GM19043 (cell line): Measurements from ENCODE around the gene LSG1.
"Not testable (repeated sequence)": the region's sequence is repeated elsewhere in the genome, so short reads cannot be mapped to it uniquely, and the experiment has no call there.

Experiments used
- ATAC-seq: cut with Tn5 transposase; IDR thresholded peaks from one replicate; pipeline ENCODE4 v1.9.1; 2021; ENCODE audit warnings: low read depth; ENCODE audit not compliant: unreplicated experiment

LSG1 gene

DNA sequence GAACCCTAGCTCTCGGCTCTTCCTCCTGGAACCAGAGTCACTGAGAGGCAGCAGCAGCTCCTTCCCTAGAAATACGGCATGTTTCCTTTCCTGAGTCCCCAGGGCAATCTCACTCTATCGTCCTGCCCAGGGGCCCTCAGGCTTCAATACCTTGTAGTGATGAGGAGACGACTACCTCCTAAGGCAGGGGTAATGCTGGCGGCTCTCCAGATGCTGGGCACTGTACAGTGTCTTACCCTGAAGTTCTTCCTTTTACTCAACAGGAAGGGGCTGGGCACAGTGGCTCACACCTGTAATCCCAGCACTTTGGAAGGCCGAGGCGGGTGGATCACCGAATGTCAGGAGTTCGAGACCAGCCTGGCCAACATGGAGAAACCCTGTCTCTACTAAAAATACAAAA, 52.2 kb downstream of the LSG1 start:
- ATAC-seq: no peak

DNA sequence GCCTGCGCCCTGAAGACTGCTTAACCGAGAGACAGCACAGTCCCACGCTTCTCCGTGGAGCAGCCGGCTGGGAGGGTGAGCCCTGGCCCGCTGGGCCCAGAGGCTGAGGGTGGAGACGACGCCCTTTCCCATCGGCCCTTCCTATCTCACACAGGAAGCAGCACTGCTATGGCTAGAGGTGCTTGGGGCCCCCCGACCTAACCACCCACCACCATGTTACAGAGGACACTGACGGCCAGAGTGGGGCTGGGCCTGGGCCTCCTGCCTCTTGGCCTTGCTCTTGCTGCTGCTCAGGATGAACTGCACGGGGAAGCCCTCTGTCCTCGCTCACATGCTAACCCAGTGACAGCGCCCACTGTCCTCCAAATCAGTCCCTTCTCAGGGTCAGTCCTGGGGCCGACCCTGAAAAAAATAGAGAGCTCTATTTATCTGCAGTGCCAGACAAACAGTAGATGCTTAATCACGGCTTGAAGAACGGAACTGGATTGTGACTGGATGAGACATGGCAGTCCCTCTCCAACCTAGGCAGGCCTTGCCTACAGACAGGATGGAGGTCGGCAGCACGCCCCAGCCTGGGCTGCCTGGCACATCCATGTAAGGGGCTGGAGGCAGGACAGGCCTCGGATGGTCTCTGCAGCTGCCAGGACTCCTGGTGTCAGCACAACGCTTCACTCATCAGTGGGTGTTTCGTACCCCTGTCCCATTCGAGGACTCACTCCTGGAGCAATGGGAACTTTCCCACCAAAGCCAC, 53.0 kb downstream of the LSG1 start:
- no peak for ATAC-seq

DNA sequence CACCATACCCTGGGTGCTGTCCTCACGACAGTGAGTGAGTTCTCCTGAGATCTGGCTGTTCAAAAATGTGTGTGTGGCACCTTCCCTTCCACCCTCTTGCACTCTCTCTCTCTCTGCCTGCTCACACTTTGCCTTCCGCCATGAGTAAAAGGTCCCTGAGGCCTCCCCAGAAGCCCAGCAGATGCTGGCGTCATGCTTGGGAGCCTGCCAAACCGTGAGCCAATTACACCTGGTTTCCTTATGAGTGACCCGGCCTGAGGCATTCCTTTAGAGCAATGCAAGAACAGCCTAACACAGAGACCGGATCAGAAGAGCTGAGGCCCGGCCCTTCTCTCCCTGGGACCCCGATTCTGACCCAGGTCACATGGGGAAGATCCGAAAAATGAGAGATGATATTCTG, 54.2 kb downstream of the LSG1 start:
- ATAC-seq: no peak

DNA sequence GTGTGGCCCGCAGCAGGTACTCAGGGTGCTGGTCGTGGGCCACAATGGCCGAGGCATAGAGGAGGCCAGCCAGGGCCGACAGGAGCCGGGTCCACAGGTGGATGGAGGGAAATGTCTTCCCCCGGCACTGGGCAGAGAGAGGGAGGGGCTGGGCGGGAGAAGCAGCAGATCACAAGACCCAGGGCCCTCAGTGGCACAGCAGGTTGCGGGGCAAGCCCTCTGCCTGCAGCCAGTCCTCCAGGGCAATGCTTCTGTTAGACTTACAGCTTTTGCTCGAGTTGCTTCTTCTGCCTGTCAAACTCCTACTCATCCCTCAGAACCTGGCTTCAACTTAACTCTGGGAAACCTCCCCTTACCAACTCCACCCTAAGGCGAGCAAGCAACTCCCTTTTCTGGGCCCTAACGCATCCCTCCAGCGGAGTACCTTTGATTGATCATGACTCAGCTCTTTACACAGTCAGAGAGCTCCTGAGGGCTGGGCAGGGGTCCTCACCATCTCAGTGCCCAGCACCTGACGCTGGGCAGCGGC, 54.8 kb downstream of the LSG1 start:
- no peak for ATAC-seq

DNA sequence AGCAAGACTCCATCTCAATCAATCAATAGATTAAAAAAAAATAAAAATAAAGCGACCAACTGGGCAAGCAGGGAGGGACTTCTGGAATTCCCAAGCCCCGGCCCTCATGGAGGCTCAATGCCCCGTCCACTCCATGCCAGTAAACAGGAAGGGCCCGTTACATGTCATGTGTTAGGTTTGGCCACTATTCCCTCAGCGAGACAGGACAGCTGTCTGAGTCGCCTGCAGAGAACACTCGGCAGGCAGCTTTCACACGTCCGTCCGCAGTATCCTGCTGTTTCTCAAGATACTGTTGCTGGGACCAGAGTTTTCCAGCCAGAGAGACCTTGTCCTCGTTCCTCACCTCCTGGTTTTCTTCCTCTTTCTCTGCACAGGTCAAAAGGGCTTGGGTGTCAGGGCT, 56.8 kb downstream of the LSG1 start:
- no peak for ATAC-seq

DNA sequence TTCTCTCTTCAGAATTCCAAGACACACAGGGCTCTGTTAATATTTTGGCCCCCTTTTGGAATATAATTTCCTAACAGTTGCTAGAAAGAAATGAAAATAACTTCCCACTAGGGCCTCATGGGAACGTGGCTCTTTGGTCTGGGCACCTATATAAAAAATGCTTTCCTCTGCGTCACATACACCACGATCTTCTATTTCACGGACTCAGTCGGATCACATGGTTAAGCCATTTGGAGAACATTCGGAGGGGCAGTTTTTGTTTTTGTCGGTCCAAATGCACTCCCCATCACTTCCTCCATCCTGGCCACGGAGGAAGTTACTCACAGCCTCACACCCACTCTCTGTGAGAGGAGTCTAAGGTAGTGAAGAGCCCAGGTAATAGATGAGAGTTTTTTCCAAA, 59.8 kb downstream of the LSG1 start:
- ATAC-seq: no peak

DNA sequence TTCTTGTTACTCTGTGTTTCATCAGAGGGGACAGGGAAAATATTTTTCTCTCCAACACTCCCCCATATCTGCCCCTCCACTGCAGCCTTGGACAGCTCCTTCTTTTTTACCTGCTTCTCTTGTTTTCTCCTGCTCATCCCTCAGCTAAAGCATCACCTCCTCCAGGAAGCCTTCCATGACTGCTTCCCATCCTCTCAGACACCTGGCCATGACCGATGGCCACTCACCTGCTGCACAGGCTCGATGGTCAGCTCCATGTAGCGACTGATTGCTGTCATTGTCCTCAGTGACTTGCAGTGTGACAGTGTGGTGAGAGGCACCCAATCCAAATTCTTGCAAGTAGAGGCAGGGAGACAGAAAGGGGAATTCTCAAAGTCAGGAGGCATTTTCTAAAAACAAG, 61.3 kb downstream of the LSG1 start:
- no peak for ATAC-seq

DNA sequence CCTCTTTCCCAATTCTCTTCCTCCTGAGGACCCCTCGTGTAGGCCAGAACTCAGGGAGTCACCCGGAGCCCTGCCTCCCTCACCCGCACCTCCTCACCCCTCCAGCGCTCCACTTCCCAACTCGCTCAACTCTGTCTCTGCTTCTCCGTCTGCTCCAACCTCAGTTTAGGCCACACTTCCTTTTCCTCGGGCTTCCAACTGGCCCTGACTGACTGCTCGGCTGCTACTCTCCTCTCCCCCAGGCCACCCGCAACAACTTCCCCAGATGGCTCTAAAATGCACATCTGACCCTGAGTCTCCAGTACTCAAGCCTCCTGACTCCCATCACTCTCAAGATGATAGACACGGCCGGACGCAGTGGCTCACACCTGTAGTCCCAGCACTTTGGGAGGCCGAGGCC, 62.4 kb downstream of the LSG1 start:
- ATAC-seq: no peak

DNA sequence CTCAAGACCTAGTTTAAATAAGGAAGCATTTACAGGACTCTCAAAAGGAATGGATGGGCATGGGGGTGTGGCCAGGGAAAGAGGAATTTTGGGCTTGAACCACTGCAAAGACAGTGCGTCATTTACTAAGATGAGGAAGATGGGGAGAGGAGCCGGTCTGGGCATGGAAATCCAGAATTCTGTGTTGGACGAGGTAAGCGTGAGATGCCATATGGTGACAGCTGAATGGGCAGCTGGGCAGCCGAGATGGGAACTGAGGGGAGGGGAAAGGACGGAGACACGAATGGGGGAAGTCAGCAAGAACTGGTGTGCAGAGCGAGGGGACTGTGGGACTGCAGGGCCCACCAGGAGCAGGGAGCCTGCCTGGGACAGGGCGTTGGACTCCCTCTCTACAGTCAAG, 63.0 kb downstream of the LSG1 start:
- ATAC-seq: no peak

DNA sequence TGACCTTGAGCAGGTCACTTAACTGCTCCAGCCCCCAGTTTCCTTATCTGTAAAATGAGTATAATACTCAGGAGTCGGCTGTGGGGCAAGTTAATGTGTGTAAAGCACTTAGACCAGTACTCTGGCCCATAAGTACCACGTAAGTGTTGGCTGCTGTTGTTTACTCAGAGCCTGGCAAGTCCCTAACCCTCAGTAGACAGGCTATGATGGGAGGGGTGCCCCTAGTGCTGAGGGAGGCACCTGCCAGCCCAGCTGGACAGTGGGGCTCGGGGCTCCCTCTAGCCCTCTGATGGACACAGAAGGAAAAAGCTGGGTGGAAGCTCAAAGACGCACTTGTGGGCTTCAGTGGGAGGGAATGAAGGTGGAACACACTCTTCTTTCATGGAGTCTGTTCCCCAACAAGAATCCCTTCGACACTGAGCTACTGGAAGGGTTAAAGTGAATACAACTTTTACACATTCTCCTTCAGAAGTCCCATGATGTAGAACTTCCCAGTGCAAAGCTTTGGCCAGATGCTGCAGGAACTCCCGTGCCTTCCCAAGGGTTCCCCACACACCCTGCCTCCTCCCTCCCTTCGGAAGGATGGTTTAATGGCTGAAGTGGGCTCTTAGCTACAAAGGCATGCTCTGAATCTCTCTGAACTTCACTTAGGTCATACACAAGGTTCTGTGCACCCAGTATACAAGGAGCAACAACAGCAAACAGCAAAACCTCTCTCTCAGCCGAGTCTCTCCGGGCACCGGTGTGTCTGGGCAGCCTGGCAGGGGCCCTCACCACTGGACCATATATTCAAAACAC, 64.2 kb downstream of the LSG1 start:
- no peak for ATAC-seq

DNA sequence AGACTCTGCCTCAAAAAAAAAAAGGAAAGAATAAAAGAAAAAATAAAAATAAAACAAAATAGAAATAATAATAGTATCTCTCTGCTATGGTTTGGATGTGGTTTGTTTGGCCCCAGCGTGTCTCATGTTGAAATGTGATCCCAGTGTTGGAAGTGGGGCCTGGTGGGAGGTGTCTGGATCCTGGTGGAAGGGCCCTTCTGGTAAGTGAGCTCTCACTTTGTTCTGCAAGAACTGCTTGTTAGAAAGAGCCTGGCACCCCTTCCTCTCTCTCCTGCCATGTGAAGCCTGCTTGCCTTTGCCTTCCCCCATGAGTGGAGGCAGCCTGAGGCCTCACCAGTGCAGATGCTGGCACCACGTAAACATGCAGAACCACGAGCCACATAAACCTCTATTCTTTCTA, 65.0 kb downstream of the LSG1 start:
- no peak for ATAC-seq

DNA sequence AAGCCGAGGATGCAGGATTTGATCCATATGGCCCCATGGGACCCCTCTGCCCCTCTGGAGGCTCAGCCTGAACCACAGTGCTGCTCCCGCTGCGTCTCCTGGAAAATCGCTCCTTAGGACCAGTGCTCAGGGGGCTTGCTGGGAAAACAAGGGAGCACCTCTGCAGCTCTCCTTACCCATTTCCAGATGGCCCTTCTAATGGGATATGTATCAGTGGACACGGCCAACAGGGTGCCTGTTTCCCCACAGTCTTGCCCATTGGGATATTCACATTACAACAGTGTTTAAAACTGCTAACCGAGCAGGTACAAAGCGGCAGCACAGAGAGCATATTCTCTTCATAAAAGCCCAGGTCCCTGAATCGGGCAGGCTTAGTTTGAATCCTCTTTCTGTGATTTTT, 65.8 kb downstream of the LSG1 start:
- ATAC-seq: no peak

DNA sequence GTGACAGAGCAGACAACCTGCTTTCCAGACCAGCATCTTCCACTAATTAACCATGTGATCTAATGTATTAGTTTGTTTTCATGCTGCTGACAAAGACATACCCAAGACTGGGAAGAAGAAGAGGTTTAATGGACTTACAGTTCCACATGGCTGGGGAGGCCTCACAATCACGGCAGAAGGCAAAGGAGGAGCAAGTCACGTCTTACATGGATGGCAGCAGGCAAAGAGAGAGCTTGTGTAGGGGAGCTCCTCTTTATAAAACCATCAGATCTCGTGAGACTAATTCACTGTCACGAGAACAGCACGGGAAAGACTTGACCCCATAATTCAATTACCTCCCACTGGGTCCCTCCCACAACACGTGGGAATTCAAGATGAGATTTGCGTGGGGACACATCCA, 66.7 kb downstream of the LSG1 start:
- ATAC-seq: not testable (repeated sequence)

DNA sequence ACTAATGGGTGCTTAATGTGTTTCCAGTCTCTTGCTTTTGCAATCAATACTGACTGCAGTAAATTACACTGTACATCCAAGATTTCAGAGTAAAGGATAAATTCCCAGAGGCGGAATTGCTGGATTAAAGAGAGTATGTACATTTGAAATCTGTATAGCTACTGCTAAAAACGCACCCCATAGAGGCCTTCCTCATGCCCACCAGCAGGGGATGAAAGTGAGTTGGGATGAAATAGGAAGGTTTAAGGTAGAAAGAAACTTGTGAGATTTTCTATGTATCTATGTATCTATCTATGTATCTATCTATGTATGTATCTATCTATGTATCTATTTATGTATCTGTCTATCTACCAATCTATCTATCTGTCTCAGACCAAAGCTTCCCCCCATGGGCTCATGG, 67.2 kb downstream of the LSG1 start:
- no peak for ATAC-seq

DNA sequence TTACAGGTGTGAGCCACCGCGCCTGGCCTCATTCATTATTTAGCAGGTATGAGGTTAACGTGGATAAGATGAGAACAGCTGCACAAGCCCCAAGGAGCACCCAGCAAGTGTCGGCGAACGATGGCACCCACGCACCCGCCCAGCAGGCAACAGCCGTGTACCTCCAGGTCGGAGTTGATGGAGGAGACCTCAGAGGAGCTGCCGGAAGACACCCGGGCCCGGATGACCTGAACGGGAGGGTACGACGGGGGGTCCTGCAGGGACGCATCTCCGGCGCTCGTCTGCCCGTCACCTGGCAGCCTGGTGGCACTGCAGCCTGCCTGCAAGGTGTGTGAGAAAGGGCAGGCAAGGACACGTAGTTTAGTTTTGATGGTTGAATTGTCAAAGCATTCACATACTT, 67.9 kb downstream of the LSG1 start:
- no peak for ATAC-seq

DNA sequence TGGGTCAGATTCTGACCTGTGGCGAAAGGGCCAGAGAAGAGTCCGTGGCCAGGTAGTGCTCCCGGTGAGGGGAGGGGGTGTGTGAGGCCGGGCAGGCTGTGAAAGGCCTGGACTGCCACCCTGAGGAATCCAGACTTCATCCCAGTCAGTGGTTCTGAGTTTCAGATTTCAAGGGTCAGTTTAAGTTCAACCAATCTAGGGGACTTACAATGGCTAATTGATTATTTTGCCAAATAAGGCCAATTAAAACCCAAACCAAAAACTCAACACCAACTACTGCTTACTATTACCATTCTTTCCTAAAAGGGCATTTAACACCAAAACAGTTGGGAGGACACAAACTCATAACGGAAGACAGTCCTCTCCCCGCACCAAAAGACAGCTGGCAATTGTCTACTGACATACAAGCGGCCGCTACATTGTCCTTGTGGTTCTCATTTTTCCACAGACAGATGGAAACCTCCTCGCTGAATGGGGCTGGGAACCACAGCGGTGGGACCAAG, 69.3 kb downstream of the LSG1 start:
- no peak for ATAC-seq

DNA sequence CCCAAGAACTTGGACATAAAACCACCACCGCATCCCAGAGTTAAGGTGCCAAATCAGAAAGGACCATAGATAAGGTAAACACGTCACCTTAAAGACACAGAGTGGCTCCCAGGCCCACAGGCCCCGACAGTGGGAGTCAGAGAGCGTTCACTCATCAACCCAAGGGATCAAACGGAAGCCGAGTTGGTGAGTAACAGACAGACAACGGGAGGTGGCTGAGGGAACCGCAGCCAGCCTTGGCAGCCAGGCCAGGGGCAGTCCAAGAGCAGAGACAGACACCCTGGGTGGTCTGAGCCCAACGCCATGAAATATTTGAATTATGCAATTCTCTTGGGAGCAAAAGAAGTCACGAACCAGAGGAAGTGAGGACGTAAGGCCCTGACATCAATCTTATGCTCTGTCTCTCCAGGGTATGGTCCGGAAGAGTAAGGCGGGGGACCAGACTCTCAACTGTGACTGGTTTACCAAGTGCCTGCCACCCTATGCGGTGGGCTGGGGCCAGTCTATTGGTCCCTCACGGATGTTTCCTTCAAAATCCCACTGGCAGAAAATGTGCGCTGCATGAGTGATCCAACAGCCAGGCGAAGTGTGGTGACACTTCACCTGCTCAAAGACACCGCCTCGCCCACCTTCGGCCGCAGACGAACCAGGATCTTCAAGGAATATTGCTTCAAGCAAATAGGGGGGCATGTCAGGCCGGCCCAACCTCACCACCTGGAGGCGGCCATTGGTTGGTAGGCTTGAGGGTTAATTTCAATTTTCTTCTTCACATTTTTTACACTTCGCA, 73.0 kb downstream of the LSG1 start:
- ATAC-seq: no peak

DNA sequence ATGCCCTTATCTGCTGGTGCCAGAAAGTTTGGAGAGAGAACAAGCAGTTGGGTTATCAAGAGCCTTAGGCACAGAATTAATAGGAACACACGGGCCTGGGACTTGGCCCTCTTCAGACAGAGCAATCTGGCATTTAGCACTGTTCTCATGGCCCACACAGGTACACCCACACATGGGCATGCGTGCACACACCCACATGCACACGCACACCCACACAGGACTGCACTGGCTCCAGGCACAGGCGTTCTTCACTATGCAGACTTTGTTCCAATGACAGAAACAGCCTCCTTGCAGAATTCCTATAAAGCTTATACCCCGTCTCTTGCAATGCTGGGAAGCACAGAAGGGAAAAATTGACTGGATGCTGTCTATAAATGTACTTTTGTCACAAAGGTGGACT, 75.1 kb downstream of the LSG1 start:
- no peak for ATAC-seq

DNA sequence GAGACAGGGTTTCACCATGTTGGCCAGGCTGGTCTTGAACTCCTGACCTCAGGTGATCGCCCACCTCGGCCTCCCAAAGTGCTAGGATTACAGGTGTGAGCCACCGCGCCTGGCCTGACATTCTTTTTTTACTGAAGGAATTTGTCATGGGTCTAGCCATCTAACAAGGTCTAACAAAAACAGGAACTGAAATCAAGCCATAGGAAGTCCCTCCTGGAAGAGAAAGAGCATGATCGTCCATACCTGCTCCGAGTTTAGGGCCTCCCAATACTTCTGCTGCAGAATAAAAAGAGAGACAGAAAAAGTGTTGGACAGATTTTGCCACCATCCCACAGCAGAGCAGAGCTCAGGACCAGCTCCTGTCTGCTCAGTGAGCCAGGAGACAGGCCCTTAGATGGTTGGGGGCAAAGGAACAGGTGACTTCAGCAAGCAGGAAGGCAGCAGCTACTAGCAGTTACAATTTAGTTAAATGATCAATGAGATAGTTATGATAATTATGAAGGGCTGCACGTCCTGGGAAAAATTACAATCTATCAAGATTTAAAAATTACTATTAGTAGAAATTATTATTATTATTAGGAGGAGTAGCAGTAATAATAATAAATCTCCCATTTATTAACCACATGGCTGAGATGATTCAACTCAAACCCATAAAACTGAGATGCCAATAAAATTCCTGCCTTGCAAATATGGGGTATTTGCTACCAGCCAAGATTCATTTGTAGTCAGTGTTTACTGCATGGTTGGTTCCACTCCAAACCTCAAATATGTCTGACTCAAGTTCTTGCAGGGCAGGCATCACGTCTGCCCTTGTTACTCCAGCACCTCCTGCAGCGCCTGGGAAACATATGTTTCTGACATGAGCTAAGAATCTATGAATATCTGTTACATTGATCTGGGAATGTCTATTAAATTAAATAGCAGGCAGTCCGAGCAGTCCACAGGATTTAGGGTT, 78.9 kb downstream of the LSG1 start:
- ATAC-seq: no peak
